Omental fat pad (tissue), 4 donors: ENCODE results near the gene SYNGR3. TPM values are rescaled to one million over a fixed set of nuclear protein-coding genes. Genes with fewer than 3 reads are reported as not detected.

Experiments
- ATAC-seq: fragments of 150-250 bp; one replicate; pipeline ENCODE4 v1.9.1; 2016; ENCODE audit warnings: mild to moderate bottlenecking, moderate library complexity; ENCODE audit not compliant: low FRiP score
- DNase-seq: peaks from one replicate; pipeline ENCODE4 v3.0.0-alpha.2; 2019; ENCODE audit warnings: low spot score
- total RNA-seq, 4 donors: library from RNA; depleted of rRNA; stranded (reverse); fragments of >200 nt; gene quantifications; one replicate each; pipeline ENCODE4 v1.1.0, GENCODE V29; 2016
- TF ChIP-seq, protein P1 (sequence below), 3 donors: fragments of 450-650 bp; IDR thresholded peaks; one replicate each; pipeline ENCODE4 v1.5.1; 2016 to 2017; ENCODE audit warnings: antibody characterized with exemption in 3 of 3, mild to moderate bottlenecking in 3 of 3, moderate library complexity in 2 of 3

The SYNGR3 gene, protein sequence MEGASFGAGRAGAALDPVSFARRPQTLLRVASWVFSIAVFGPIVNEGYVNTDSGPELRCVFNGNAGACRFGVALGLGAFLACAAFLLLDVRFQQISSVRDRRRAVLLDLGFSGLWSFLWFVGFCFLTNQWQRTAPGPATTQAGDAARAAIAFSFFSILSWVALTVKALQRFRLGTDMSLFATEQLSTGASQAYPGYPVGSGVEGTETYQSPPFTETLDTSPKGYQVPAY
- 1 to 10 TPM in 1 of 4 donors, under 1 TPM in 1, not detected in 2; 0.28 to 1.6 TPM for total RNA-seq

DNA sequence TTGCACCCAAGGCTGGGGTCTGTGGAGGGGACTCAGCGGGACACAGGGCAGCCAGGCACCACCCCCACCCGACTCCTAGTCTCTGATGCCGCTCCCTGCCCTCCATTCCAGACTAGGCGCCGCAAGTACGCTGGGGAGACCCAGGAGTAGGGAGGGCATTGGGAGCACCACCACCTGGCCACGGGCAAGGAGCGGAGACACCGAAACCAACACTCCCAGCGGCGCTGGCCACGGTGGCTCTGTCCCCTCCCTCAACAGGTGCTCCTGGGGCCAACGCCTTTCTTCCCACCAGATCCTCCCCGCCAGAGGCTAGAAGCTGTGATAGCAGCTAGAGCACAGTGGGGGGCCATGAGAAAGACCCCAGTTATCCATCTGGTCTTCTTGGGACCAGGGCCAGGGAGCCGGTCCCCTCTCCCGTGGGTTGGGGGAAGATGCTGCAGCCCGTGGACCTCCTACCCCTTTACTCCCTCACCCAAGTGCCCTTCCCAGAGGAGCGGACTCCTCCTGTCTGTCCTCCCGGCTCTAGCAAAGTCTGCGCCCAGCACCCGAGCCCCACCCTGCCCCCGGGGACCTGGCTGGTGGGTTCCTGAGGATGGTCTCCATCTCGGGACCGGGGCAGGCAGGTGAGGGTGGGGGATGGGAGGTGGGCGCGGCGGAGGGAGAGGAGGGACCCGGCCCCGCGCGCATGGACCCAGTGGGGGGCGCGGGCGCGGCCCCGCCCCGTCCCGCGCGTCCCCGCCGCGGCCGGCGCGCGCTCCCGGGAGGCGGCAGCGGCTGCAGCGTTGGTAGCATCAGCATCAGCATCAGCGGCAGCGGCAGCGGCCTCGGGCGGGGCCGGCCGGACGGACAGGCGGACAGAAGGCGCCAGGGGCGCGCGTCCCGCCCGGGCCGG is at the start of gene SYNGR3:
SYNGR3 (plus strand) TSS at position 762 of the 892 bp plus-strand sequence. CDS start 133 bp downstream, outside the sequence.
- ATAC-seq (no peak), DNase-seq (no peak)
- TF ChIP-seq, protein P1, sequence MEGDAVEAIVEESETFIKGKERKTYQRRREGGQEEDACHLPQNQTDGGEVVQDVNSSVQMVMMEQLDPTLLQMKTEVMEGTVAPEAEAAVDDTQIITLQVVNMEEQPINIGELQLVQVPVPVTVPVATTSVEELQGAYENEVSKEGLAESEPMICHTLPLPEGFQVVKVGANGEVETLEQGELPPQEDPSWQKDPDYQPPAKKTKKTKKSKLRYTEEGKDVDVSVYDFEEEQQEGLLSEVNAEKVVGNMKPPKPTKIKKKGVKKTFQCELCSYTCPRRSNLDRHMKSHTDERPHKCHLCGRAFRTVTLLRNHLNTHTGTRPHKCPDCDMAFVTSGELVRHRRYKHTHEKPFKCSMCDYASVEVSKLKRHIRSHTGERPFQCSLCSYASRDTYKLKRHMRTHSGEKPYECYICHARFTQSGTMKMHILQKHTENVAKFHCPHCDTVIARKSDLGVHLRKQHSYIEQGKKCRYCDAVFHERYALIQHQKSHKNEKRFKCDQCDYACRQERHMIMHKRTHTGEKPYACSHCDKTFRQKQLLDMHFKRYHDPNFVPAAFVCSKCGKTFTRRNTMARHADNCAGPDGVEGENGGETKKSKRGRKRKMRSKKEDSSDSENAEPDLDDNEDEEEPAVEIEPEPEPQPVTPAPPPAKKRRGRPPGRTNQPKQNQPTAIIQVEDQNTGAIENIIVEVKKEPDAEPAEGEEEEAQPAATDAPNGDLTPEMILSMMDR (IDR thresholded peaks at IDR 0.05) = no peak

- TF ChIP-seq, protein P1 (IDR thresholded peaks at IDR 0.05) = no peak
- DNase-seq (no peak), ATAC-seq (no peak)
Observed at GRCh38 chr16:1940273-1941161, 49.3 kb upstream of the SYNGR3 start.

DNA sequence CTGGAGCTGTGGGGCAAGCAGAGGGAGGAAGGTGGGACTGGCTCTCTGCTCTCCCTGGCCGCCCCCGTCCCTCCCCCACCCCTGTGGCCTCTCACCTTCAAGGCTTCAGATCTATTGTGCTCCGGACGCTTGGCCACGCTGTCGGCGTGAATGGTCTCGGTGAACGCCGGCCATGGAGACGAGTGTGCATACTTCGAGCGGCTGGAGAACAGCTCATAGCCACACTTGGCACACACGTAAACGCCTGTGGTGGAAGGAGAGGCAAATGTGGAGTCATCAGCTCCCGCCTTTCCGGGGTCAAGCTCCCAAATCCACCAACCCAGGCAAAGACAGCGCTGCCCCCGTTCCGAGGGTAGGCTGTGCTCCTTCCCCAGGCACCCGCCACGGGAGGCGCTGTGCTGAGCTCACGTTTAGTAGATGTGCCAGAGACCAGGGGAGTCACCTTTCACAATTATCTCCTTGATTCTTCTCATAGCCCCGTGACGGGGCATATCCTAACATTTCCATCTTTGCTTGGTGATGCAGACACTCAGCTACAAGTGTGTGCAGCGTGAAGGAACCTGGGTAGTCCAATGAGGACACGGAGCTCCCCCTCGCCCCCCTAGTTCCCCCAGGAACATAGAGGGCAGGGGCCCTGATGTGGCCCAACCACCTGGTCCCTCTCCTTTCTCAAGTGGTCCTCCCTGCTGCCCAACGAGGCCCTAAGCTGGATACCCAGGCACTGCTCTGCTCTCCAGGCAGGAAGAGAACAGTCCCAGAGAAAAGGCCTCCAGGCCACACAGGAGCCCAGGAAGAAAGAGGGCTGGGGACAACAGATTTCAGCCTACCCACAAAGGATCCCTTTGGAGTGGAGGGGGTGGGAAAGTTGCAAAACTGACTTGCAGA is 48.4 kb upstream of the SYNGR3 start:
- ATAC-seq (no peak), DNase-seq (no peak)
- TF ChIP-seq, protein P1 (IDR thresholded peaks at IDR 0.05) = no peak

DNA sequence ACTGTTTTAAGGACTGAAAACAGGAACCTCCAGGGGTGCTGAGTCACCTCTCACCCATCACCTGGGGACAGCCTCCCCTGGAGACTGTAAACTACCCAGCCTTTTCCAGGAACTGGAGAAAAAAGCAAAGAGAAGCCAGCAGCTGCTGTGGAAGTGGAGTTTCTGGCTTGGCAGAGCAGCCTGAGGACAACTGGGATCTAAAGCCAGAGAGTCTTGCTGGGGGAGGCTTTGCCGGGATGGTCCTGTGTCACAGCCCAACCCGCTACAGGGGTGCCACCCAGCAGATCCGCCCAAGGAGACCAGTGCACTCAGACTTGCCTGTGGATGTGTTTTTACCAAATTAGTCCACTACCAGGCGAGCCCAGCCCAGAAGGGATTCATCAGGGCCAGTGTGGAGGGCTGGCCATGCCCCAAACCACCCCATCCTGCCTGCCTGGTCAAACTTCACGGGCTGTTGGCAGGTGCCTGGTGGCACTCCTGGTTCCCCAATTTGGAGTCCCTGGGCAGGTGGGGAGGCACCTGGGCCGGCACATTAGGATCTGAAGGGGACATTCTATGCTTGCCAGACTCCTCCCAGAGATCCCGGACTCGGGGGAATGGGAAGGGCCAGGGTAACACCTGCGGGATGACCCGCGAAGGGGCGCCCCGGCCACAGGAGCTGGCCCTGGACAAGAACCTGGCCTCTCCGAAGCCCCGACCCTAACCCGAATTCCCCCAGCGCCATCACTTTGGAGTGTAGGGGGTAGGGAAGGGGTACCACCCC is 47.5 kb upstream of the SYNGR3 start:
- TF ChIP-seq, protein P1 (IDR thresholded peaks at IDR 0.05) = no peak
- DNase-seq (no peak), ATAC-seq (no peak)

DNA sequence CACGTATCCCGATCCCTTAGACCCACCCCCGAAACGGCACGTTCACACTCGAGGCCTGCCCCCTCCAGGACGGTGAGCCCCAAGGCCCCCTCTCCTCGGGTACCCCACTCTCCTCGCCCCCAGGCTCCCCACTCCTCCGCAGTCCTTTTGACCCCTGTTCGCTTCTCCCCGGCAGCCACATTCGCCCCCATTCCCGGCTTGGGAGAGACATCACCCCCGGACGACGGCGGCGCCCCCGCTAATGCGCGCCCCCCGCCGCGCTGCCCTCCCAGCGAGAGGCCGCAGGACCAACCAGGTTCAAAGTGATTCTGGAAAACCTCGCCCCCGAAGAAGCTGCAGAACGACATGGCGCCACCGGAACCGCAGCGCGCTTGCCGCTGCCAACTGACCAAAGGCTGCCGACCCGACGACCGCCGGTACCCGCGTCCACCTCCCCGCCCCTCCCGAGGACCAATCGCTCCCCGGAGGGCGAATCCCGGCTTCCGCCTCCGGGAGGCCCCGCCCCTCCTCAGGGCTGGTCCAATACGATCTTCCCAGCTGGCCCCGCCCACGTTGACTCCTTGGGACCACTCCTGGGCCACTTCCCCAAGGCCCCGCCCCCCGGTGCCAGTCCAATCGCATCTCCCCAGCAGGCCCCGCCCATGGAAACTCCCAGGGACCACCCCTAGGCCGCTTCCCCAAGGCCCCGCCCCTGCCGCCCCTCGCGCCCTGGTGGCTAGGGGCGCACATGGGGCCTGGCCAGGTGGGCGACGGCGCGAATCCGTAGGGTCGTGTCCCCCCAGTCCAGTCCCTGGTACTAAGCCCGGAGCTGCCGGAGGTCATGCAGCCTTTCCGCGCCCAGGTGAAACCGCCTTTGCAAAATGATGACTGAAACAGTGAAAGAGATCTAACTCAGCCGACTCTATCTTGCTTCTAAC is 46.7 kb upstream of the SYNGR3 start, which contains the start of gene MSRB1:
MSRB1 (minus strand) TSS at position 390 of the 917 bp plus-strand sequence; CDS start at position 347, 43 bp downstream.
- TF ChIP-seq, protein P1 (IDR thresholded peaks at IDR 0.05) = no peak
- DNase-seq = peak; percentile 99
- ATAC-seq = peak; percentile 97
